DMS53 (cell line): ENCODE results near the gene FBXO41.
A peak's percentile ranks its signal among the peaks of the same experiment; 100 is the strongest.

Source experiments
- DNase-seq: peaks from one replicate; lab custom pipeline; 2025; lab: John Stamatoyannopoulos, UW

FBXO41 gene

DNA sequence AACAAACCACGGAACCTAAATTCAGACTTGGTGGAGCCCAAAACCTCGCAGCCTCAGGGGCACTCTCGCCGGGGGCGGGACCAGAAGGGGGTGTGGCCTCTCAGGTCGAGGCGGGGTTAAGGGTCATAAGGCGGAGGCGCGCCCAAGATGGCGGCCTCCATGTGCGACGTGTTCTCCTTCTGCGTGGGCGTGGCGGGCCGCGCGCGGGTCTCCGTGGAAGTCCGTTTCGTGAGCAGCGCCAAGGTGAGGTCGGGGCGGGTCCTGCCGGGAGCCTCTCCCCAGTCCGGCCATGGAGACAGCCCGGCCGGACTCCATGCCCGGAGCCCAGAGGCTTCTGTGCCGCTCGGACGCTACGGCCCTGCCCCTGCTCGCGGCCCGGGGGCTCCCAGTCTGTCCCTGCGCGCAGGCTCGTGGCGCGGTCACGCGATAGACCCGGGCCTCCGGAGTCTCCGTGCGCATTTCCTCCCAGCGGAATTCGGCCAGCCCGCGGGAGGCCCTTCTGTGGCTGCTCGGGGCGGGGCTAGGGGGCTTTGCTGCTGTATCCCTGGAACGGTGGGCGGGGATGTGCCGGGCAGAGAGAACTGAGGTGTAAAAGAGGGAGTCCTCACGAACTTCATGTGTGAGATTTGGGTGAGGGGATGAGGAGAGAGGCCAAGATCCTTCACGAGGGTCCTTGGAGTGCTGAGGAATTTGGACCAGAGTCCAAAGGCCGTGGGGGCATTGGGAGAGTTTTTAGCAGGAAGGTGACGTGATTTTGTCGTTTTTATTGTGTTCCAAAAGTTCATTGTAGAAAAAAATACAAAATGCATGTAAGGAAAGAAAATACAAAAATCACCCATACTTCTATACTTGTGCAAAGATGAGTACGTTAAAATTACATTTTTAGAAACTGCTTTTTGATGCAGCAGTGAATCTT is 69.9 kb downstream of the FBXO41 start, which contains the start of gene SMYD5:
Gene SMYD5 (plus strand): TSS at position 126 of the 916 bp plus-strand sequence. CDS start 22 bp downstream, at position 148.
- peak; percentile 93 for DNase-seq

DNA sequence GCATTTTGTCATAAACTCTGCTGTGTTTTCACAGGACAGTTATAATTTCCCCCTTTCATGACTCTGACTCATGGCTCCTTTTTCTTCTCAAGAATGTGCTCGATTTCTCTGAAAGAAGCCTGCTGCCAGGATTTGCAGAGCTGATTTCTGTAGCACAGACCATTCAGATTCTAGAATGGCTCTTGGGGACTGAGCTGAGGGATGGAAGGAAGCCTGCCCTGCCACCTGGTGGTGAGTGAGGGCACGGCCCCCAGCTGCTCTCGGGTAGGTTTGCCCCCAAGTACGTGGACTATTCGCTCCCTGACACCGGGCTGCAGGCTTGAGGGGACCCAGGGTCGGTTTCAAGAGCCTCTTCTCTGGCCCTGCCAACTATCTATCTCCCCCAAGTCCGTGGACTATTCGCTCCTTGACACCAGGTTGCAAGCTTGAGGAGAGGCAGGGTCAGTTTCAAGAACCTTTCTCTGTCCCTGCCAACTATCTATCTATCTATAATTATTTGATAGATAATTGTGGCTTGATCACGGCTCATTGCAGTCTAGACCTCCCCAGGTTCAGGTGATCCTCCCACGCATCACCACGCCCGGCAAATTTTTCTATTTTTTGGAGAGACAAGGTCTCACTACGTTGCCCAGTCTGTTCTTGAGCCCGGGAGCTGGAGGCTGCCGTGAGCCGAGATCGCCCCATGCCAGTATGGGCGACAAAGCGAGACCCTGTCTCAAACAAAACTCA is 71.7 kb downstream of the FBXO41 start:
- peak; percentile 89 for DNase-seq

DNA sequence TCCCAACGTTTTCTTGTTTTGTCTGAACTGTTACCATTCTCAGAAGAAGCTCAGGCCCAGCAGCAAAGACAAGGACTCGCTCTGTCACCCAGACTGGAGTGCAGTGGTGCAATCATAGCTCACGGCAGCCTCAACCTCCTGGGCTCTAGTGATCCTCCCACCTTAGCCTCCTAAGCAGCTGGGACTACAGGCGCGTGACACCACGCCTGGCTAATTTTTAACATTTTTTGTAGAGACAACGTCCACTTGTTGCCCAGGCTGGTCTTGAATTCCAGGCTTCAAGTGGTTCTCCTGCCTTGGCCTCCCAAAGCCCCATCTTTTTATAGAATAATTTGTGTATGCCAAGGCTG is 72.2 kb downstream of the FBXO41 start:
- DNase-seq = no peak

DNA sequence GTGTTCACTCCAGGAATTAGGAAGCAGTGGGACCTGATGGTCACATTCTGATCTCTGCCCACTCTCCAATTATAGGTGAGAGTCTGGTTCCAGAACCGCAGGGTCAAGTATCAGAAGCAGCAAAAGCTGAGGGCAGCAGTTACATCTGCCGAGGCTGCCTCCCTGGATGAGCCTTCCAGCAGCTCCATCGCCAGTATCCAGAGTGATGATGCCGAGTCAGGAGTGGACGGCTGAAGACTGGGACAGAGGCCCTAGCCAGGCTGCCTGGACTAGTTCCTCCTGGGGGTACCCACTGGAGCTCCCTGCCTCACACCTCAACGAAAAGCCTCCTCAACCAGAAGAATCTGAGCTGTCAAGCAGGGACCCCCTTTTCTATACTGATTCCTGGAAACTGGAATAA is 73.6 kb downstream of the FBXO41 start:
- DNase-seq = no peak

DNA sequence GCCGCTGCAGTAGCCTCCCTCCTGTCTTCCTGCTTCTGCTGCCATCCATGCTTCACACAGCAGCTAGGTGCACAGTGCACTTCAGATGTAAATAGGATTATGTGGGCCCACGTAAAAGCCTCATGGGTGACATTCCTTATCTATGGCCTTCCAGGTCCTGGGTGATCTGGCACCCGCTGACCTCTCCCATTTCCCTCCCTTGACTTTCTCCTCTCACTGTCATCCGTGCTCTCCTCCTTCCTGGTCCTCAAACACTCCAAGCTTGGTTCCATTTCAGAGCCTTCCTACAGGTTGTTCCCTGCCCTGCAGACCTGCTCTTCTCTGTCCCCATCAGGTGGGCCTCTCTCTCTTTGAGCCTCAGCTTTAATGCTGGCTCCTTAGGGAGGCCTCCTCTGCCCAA is 74.3 kb downstream of the FBXO41 start:
- DNase-seq = no peak

DNA sequence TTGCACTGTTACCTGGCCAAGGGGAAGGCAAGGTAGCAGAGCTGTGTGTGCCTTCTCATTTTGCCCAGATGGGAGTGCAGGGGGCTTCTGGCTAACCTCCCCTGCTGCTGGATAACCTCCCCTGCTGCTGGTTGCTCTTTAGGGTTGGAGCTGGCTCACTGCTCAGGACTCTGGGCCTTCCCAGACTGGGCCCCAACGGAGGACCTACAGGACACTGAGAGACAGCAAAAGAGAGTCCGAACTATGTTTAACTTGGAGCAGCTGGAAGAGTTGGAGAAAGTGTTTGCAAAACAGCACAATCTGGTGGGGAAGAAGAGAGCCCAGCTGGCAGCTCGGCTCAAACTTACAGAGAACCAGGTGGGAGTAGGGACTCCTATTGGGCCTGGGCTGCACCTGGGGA is 76.0 kb downstream of the FBXO41 start:
- no peak for DNase-seq

DNA sequence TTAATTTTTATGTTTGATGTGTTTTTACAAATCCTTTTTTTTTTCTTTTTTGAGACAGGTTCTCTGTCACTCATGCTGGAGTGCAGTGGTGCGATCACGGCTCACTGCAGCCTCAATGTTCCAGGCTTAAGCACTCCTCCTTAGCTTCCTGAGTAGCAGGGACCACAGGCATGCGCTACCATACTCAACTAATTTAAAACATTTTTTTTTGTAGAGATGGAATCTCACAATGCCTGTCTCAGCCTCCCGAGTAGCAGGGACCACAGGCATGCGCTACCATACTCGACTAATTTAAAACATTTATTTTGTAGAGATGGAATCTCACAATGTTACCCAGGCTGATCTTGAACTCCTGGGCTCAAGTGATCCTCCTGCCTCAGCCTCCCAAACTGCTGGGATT is 78.7 kb downstream of the FBXO41 start:
- no peak for DNase-seq
